ENCODE measurements around the gene ASB4. TPM values are rescaled to one million over a fixed set of nuclear protein-coding genes. Genes with fewer than 3 reads are reported as not detected.

The ASB4 gene
- total RNA-seq, 1 donor from 2014 or later: 6.3 TPM

DNA sequence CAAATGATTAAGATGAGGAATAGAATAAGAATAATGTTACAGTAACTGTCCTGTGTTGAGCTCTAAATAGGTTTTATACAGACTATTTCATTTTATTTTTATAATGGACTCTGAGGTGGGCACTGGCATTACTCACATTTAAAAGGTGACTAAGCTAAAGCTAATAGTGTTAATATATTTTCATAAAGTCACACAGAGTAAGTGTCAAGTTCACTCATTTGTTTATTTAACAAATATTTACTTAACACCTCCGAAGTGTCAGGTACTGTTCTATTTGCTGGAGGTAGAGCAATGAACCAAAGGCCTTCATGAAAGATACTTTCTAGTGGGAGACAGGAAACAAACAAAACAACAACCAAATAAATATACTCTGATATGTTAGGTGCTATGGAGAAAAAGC lies 44.0 kb downstream of the ASB4 start:
- Histone ChIP-seq H3K4me1 (peaks cover 13% of the 10 kb centered on the region), H3K27ac (replicated peaks) (no peak overlapping the region), H3K27me3 (ENCODE audit: low read depth) (no peaks in the 10 kb centered on the region), H3K36me3 (no peaks in the 10 kb centered on the region), H3K4me3 (no peak overlapping the region), H3K9me3 (replicated peaks) (no peaks in the 10 kb centered on the region)
- TF ChIP-seq CTCF (IDR thresholded peaks at IDR 0.05; ENCODE audit: borderline replicate concordance): no peak
- DNase-seq: no peak
- intact Hi-C loops (cut with micrococcal nuclease): loop anchor here (5.0 kb wide), 1 partner anchor 158 kb away; no protein-coding TSS in a partner anchor

DNA sequence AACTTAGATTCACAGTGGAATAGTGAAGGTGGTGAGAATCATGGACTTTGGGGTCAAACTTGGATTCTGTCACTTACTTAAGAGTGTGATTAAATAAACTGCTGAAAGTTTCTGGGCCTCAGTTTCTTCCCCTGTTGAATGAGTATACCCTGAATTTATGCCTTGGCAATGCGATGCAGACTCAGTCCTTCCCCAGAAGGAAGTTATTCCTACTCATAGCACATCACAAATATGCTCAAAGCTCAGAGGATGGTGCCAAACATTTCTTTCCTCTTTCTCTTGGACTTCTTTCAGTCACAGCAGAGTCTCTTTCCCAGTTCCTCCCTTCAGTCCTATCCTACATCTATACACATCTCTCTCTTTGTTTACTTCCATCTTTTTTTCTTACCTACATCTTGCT lies 45.1 kb downstream of the ASB4 start:
- no peak for TF ChIP-seq CTCF (IDR thresholded peaks at IDR 0.05; ENCODE audit: borderline replicate concordance)
- no peak for DNase-seq
- intact Hi-C loops (cut with micrococcal nuclease): no loop called here
- Histone ChIP-seq H3K9me3 (replicated peaks) (no peaks in the 10 kb centered on the region), H3K27ac (replicated peaks) (no peak overlapping the region), H3K36me3 (no peaks in the 10 kb centered on the region), H3K4me1 (peaks cover 9% of the 10 kb centered on the region), H3K27me3 (ENCODE audit: low read depth) (no peaks in the 10 kb centered on the region), H3K4me3 (no peak overlapping the region)

DNA sequence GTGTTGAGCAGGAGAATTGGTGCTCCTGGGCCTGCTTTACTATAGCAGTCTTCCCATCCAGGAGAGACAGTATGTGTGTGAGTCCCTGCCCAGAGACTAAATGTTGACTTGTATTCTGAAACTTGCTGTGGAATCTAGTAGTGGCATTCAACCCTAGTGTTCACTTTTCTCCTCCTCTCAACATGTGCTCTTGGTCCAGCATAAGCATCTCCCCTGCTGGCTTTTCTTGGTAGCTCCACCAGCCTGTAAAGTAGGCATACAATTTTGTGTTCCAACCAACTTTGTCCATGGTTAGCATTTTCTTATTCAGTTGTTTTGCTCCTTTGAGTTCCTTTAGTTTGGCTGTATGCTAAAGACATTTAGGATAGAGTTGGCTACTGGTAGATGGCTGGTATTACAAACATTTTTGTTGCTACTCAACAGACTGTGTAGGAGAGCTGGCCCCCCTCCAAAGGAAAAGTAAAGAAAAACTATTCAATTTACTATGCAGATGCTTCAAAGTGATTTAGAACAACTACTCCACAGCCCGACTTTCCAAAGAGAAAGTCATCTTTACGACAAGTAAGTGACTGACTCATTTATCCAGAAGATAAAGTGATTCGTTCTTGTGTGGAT lies 46.0 kb downstream of the ASB4 start:
- intact Hi-C loops (cut with micrococcal nuclease): no loop called here
- no peaks in the 10 kb centered on the region for H3K27me3 ChIP-seq (ENCODE audit: low read depth)
- no peak overlapping the region for H3K4me3 ChIP-seq
- H3K27ac ChIP-seq (replicated peaks): no peak overlapping the region
- H3K36me3 ChIP-seq: no peaks in the 10 kb centered on the region
- no peak for TF ChIP-seq CTCF (IDR thresholded peaks at IDR 0.05; ENCODE audit: borderline replicate concordance)
- no peaks in the 10 kb centered on the region for H3K9me3 ChIP-seq (replicated peaks)
- H3K4me1 ChIP-seq: peaks cover 9% of the 10 kb centered on the region
- DNase-seq: no peak

- no peak for TF ChIP-seq CTCF (IDR thresholded peaks at IDR 0.05; ENCODE audit: borderline replicate concordance)
- DNase-seq: no peak
- Histone ChIP-seq H3K9me3 (replicated peaks) (no peaks in the 10 kb centered on the region), H3K36me3 (no peaks in the 10 kb centered on the region), H3K27ac (replicated peaks) (no peak overlapping the region), H3K4me1 (no peaks in the 10 kb centered on the region), H3K27me3 (ENCODE audit: low read depth) (no peaks in the 10 kb centered on the region), H3K4me3 (no peak overlapping the region)
- intact Hi-C loops (cut with micrococcal nuclease): no loop called here
Observed at GRCh38 chr7:95534796-95535195, 49.1 kb downstream of the ASB4 start.

GRCh38 chr7:95535662-95536061 lies 49.9 kb downstream of the ASB4 start:
- intact Hi-C loops (cut with micrococcal nuclease): no loop called here

More at GRCh38 chr7:95535662-95536061, 49.9 kb downstream of the ASB4 start:
- Histone ChIP-seq H3K36me3 (no peaks in the 10 kb centered on the region), H3K27me3 (ENCODE audit: low read depth) (no peaks in the 10 kb centered on the region), H3K9me3 (replicated peaks) (no peaks in the 10 kb centered on the region), H3K4me1 (no peaks in the 10 kb centered on the region), H3K4me3 (no peak overlapping the region), H3K27ac (replicated peaks) (no peak overlapping the region)
- TF ChIP-seq CTCF (IDR thresholded peaks at IDR 0.05; ENCODE audit: borderline replicate concordance): no peak
- DNase-seq: no peak

Data from left ventricle myocardium inferior (tissue), 1 donor.